Stimulated activated CD4-positive, alpha-beta T cell treated with anti-CD3 and anti-CD28 coated beads, Interleukin-15, amount 100 ng/mL, for 48 hours (primary cell): ENCODE measurements around the gene TBC1D20.
A peak's percentile ranks its signal among the peaks of the same experiment; 100 is the strongest.

Experiments
- DNase-seq, 2 donors: peaks; one replicate each; pipeline ENCODE4 v3.0.0-alpha.2; 2020; ENCODE audit warnings: low read depth in 2 of 2

TBC1D20 gene

GRCh38 chr20:420166-420620 is 42.1 kb downstream of the TBC1D20 start:
- DNase-seq, result no peak

GRCh38 chr20:419556-420165 is 42.7 kb downstream of the TBC1D20 start:
- no peak for DNase-seq

GRCh38 chr20:418858-419365 is 43.4 kb downstream of the TBC1D20 start:
- no peak for DNase-seq

GRCh38 chr20:417801-418342 is 44.5 kb downstream of the TBC1D20 start:
- DNase-seq, result no peak

GRCh38 chr20:416950-417800 is 45.2 kb downstream of the TBC1D20 start:
- no peak for DNase-seq

- DNase-seq, result no peak
Observed at GRCh38 chr20:415820-416322, 46.5 kb downstream of the TBC1D20 start.

GRCh38 chr20:414161-414560 is 48.2 kb downstream of the TBC1D20 start:
- DNase-seq, result no peak

GRCh38 chr20:412081-412480 is 50.3 kb downstream of the TBC1D20 start:
- no peak for DNase-seq

GRCh38 chr20:409697-410559 is 52.4 kb downstream of the TBC1D20 start:
- DNase-seq, result no peak

- no peak for DNase-seq
Observed at GRCh38 chr20:408843-409696, 53.3 kb downstream of the TBC1D20 start.

GRCh38 chr20:407953-408842 is 54.1 kb downstream of the TBC1D20 start, which contains the start of gene RBCK1:
TSS of gene RBCK1 (plus strand) at chr20:408299. CDS start at chr20:408758, 459 bp downstream.
- DNase-seq, result peak; percentile 73 to 80

- DNase-seq, result peak; percentile 45 to 59
Observed at GRCh38 chr20:407133-407952, 55.0 kb downstream of the TBC1D20 start.

GRCh38 chr20:406200-407132 is 55.9 kb downstream of the TBC1D20 start:
- DNase-seq, result no peak

GRCh38 chr20:404088-404487 is 58.2 kb downstream of the TBC1D20 start:
- no peak for DNase-seq

- no peak for DNase-seq
Observed at GRCh38 chr20:403582-403957, 58.8 kb downstream of the TBC1D20 start.

- DNase-seq, result no peak
Observed at GRCh38 chr20:402898-403581, 59.3 kb downstream of the TBC1D20 start.

GRCh38 chr20:402496-402885 is 59.8 kb downstream of the TBC1D20 start:
- DNase-seq, result no peak
